Neural cell (in vitro differentiated cells): ENCODE results near the gene WNT3A. TPM values are rescaled to one million over a fixed set of nuclear protein-coding genes. Genes with fewer than 3 reads are reported as not detected.

Source experiments
- H2AFZ ChIP-seq: fragments of 200-600, 300-800 bp; sonication (generic), shearing (Covaris generic); 2 replicates; pipeline ENCODE4 v1.6.0; 2014; ENCODE audit warnings: low read depth, mild to moderate bottlenecking, antibody characterized with exemption, low read length, moderate library complexity
- H3F3A ChIP-seq: fragments of 200-600 bp; shearing (Covaris generic); 2 replicates; pipeline ENCODE4 v1.6.1; 2016; ENCODE audit warnings: mild to moderate bottlenecking, moderate library complexity, mixed read lengths, antibody characterized with exemption, low read length; ENCODE audit not compliant: insufficient read depth, poor library complexity, severe bottlenecking
- H3K27ac ChIP-seq: fragments of 200-600, 300-800 bp; sonication (generic), shearing (Covaris generic); 2 replicates; pipeline ENCODE4 v1.5.1; 2014; ENCODE audit warnings: mild to moderate bottlenecking, low read length, moderate library complexity
- H3K27me3 ChIP-seq: fragments of 300-800, 200-600 bp; sonication (generic), shearing (Covaris generic); 2 replicates; pipeline ENCODE4 v1.6.0; 2014; ENCODE audit warnings: mild to moderate bottlenecking, low read depth, low read length, moderate library complexity; ENCODE audit not compliant: insufficient read depth
- H3K36me3 ChIP-seq: fragments of 300-800, 200-600 bp; sonication (generic), shearing (Covaris generic); 2 replicates; pipeline ENCODE4 v1.5.1; 2014; ENCODE audit warnings: mild to moderate bottlenecking, antibody characterized with exemption, low read length, moderate library complexity; ENCODE audit not compliant: insufficient read depth
- H3K4me2 ChIP-seq: fragments of 300-800, 200-600 bp; sonication (generic), shearing (Covaris generic); 2 replicates; pipeline ENCODE4 v1.6.0; 2014; ENCODE audit warnings: mild to moderate bottlenecking, low read length
- H3K4me3 ChIP-seq: fragments of 300-800, 200-600 bp; sonication (generic), shearing (Covaris generic); 2 replicates; pipeline ENCODE4 v1.5.1; 2014; ENCODE audit warnings: mild to moderate bottlenecking, low read length, moderate library complexity
- H3K79me2 ChIP-seq: fragments of 200-600 bp; shearing (Covaris generic); replicated peaks from 2 replicates; pipeline ENCODE4 v1.6.0; 2014; ENCODE audit warnings: mild to moderate bottlenecking, low read length, moderate library complexity; ENCODE audit not compliant: insufficient read depth
- H3K9ac ChIP-seq: fragments of 300-800, 200-600 bp; sonication (generic), shearing (Covaris generic); 2 replicates; pipeline ENCODE4 v1.6.1; 2016; ENCODE audit warnings: mild to moderate bottlenecking, low read length, mixed read lengths
- H3K9me2 ChIP-seq: fragments of 200-600 bp; shearing (Covaris generic); 2 replicates; pipeline ENCODE4 v1.6.1; 2016; ENCODE audit warnings: mild to moderate bottlenecking, low read length, mixed read lengths; ENCODE audit not compliant: insufficient read depth
- H3K9me3 ChIP-seq: fragments of 200-600, 300-800 bp; sonication (generic), shearing (Covaris generic); 2 replicates; pipeline ENCODE4 v1.6.1; 2016; ENCODE audit warnings: mild to moderate bottlenecking, mixed run types, low read length, moderate library complexity, mixed read lengths
- H4K20me1 ChIP-seq: fragments of 200-600 bp; shearing (Covaris generic); 2 replicates; pipeline ENCODE4 v1.6.1; 2016; ENCODE audit warnings: mild to moderate bottlenecking, mixed run types; ENCODE audit not compliant: insufficient read depth
- EP300 ChIP-seq: fragments of 450-650 bp; conservative IDR thresholded peaks from 2 replicates; pipeline ENCODE4 v1.6.1; 2014; ENCODE audit warnings: antibody characterized with exemption, mild to moderate bottlenecking, moderate library complexity; ENCODE audit not compliant: poor library complexity, severe bottlenecking
- EZH2 ChIP-seq: fragments of 200-600, 300-800 bp; shearing (Covaris generic), sonication (generic); IDR thresholded peaks from 2 replicates; pipeline ENCODE4 v1.6.1; 2014; ENCODE audit warnings: antibody characterized with exemption, low read length, borderline replicate concordance, mild to moderate bottlenecking; ENCODE audit not compliant: insufficient read depth, poor library complexity, severe bottlenecking
- MXI1 ChIP-seq: fragments of 450-650 bp; conservative IDR thresholded peaks from 2 replicates; pipeline ENCODE4 v1.6.1; 2014; ENCODE audit warnings: antibody characterized with exemption, mild to moderate bottlenecking; ENCODE audit not compliant: poor library complexity, severe bottlenecking
- POLR2AphosphoS5 ChIP-seq: IDR thresholded peaks from 2 replicates; pipeline ENCODE4 v1.6.1; 2012
- RAD21 ChIP-seq: fragments of 450-650 bp; conservative IDR thresholded peaks from 2 replicates; pipeline ENCODE4 v1.6.1; 2014; ENCODE audit warnings: antibody characterized with exemption, mild to moderate bottlenecking, moderate library complexity
- REST ChIP-seq: IDR thresholded peaks from 2 replicates; pipeline ENCODE4 v1.6.1; 2012; ENCODE audit warnings: borderline replicate concordance
- SMC3 ChIP-seq: fragments of 450-650 bp; conservative IDR thresholded peaks from 2 replicates; pipeline ENCODE4 v1.6.1; 2014; ENCODE audit warnings: antibody characterized with exemption, mild to moderate bottlenecking, moderate library complexity; ENCODE audit not compliant: poor library complexity
- TAF1 ChIP-seq: IDR thresholded peaks from 2 replicates; pipeline ENCODE4 v1.6.1; 2012; ENCODE audit warnings: low read depth
- polyA plus RNA-seq: library from polyadenylated mRNA; depleted of rRNA; stranded (reverse); fragments of >200 nt; gene quantifications from 2 replicates; pipeline ENCODE4 v1.2.3, GENCODE V29; 2014
- TF ChIP-seq, protein P1 (sequence below): fragments of 450-650 bp; IDR thresholded peaks from 2 replicates; pipeline ENCODE4 v1.5.1; 2014; ENCODE audit warnings: antibody characterized with exemption, mild to moderate bottlenecking, moderate library complexity; ENCODE audit not compliant: poor library complexity, severe bottlenecking

The WNT3A gene
- polyA plus RNA-seq, 1 donor from 2014 or later = 0.14 TPM

- Histone ChIP-seq H3K9ac (no peak overlapping the region), H3K9me2 (no peaks in the 10 kb centered on the region), H4K20me1 (no peaks in the 10 kb centered on the region), H3K4me3 (no peak overlapping the region), H3K4me2 (no peak overlapping the region), H3K27ac (no peak overlapping the region), H3F3A (no peaks in the 10 kb centered on the region), H3K79me2 (no peaks in the 10 kb centered on the region), H3K36me3 (no peaks in the 10 kb centered on the region), H2AFZ (no peak overlapping the region), H3K9me3 (no peaks in the 10 kb centered on the region), H3K27me3 (no peaks in the 10 kb centered on the region)
- TF ChIP-seq SMC3 = no peak
- no peak for TF ChIP-seq TAF1
- TF ChIP-seq EZH2 = no peak
Observed at GRCh38 chr1:228043281-228043848, 36.6 kb downstream of the WNT3A start.

GRCh38 chr1:228044961-228045360, 38.2 kb downstream of the WNT3A start:
- no peak overlapping the region for H3K4me2 ChIP-seq
- H3K27ac ChIP-seq = no peak overlapping the region
- H3F3A ChIP-seq = no peaks in the 10 kb centered on the region
- H3K9me3 ChIP-seq = no peaks in the 10 kb centered on the region
- H3K9ac ChIP-seq = no peak overlapping the region
- H4K20me1 ChIP-seq = no peaks in the 10 kb centered on the region
- H3K36me3 ChIP-seq = no peaks in the 10 kb centered on the region
- H2AFZ ChIP-seq = no peak overlapping the region
- TF ChIP-seq POLR2AphosphoS5 (no peak), REST (no peak), EP300 (no peak), MXI1 (no peak), RAD21 (no peak), EZH2 (no peak), TAF1 (no peak), SMC3 (no peak)
- TF ChIP-seq, protein P1, sequence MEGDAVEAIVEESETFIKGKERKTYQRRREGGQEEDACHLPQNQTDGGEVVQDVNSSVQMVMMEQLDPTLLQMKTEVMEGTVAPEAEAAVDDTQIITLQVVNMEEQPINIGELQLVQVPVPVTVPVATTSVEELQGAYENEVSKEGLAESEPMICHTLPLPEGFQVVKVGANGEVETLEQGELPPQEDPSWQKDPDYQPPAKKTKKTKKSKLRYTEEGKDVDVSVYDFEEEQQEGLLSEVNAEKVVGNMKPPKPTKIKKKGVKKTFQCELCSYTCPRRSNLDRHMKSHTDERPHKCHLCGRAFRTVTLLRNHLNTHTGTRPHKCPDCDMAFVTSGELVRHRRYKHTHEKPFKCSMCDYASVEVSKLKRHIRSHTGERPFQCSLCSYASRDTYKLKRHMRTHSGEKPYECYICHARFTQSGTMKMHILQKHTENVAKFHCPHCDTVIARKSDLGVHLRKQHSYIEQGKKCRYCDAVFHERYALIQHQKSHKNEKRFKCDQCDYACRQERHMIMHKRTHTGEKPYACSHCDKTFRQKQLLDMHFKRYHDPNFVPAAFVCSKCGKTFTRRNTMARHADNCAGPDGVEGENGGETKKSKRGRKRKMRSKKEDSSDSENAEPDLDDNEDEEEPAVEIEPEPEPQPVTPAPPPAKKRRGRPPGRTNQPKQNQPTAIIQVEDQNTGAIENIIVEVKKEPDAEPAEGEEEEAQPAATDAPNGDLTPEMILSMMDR = no peak
- no peaks in the 10 kb centered on the region for H3K27me3 ChIP-seq
- no peak overlapping the region for H3K4me3 ChIP-seq
- H3K9me2 ChIP-seq = no peaks in the 10 kb centered on the region
- H3K79me2 ChIP-seq = no peaks in the 10 kb centered on the region

GRCh38 chr1:228045405-228045804, 38.6 kb downstream of the WNT3A start:
- H3K27ac ChIP-seq = no peak overlapping the region
- TF ChIP-seq EZH2 (no peak), SMC3 (no peak), REST (no peak), RAD21 (no peak), EP300 (no peak), MXI1 (no peak), POLR2AphosphoS5 (no peak)
- TF ChIP-seq, protein P1 = no peak
- H3K36me3 ChIP-seq = no peaks in the 10 kb centered on the region
- no peaks in the 10 kb centered on the region for H3K9me3 ChIP-seq
- H3K9ac ChIP-seq = no peak overlapping the region
- no peaks in the 10 kb centered on the region for H3K79me2 ChIP-seq
- no peaks in the 10 kb centered on the region for H3F3A ChIP-seq
- H3K4me2 ChIP-seq = no peak overlapping the region
- no peaks in the 10 kb centered on the region for H3K9me2 ChIP-seq
- no peak overlapping the region for H3K4me3 ChIP-seq
- H3K27me3 ChIP-seq = no peaks in the 10 kb centered on the region
- H4K20me1 ChIP-seq = no peaks in the 10 kb centered on the region
- H2AFZ ChIP-seq = no peak overlapping the region
